Measurements from ENCODE around the gene WNT2B. TPM values are rescaled to one million over a fixed set of nuclear protein-coding genes. Genes with fewer than 3 reads are reported as not detected.
"Not testable (repeated sequence)": the region's sequence is repeated elsewhere in the genome, so short reads cannot be mapped to it uniquely, and the experiment has no call there.

WNT2B gene
- total RNA-seq, 1 experiment from 2014 or later = 1.6 TPM

GRCh38 chr1:112487686-112488085 lies 21.1 kb upstream of the WNT2B start:
- H3K36me3 ChIP-seq (ENCODE audit: control insufficient read depth, insufficient read depth, low read length); intact Hi-C loops (cut with micrococcal nuclease; ENCODE audit: unreplicated experiment); H3K27me3 ChIP-seq (ENCODE audit: control insufficient read depth, insufficient read depth, low read length); H3K27ac ChIP-seq (ENCODE audit: low read length); DNase-seq (ENCODE audit: low read depth, low spot score); H3K4me3 ChIP-seq (ENCODE audit: low read depth in 2 of 2, low read length in 2 of 2); H3K9me3 ChIP-seq (ENCODE audit: control insufficient read depth, insufficient read depth, low read depth, low read length); BruUV-seq (replicated peaks); in situ Hi-C loops (cut with HindIII; ENCODE audit: low pct_unique_long_range_greater_than_20kb, low sequenced_read_pairs); ATAC-seq; H3K4me1 ChIP-seq (ENCODE audit: control insufficient read depth, insufficient read depth, low read length); POLR2A ChIA-PET: not testable (repeated sequence)
- CTCF ChIA-PET = interaction anchor here (0.7 kb wide), 1 partner anchor 1141 kb away, joined by 17 read pairs; no protein-coding TSS in a partner anchor

- ATAC-seq (no peak), DNase-seq (ENCODE audit: low read depth, low spot score) (no peak)
- TF ChIP-seq REST (IDR thresholded peaks at IDR 0.05; ENCODE audit: insufficient read depth in 1 of 2, low read depth in 2 of 2, low read length in 1 of 2) (no peak), SIN3A (IDR thresholded peaks at IDR 0.05; ENCODE audit: borderline replicate concordance, insufficient read depth, low read depth, low read length) (no peak), TCF7L2 (IDR thresholded peaks at IDR 0.05; ENCODE audit: low read depth, low read length) (no peak), CTCF (IDR thresholded peaks at IDR 0.05) (no peak), POLR2AphosphoS5 (IDR thresholded peaks at IDR 0.05; ENCODE audit: low read depth, low read length) (no peak)
- in situ Hi-C loops (cut with HindIII; ENCODE audit: low pct_unique_long_range_greater_than_20kb, low sequenced_read_pairs) (no loop called here), intact Hi-C loops (cut with micrococcal nuclease; ENCODE audit: unreplicated experiment) (no loop called here)
- Histone ChIP-seq H3K4me1 (ENCODE audit: control insufficient read depth, insufficient read depth, low read length) (no peaks in the 10 kb centered on the region), H3K36me3 (ENCODE audit: control insufficient read depth, insufficient read depth, low read length) (no peaks in the 10 kb centered on the region), H3K27me3 (ENCODE audit: control insufficient read depth, insufficient read depth, low read length) (no peaks in the 10 kb centered on the region), H3K9me3 (ENCODE audit: control insufficient read depth, insufficient read depth, low read depth, low read length) (no peaks in the 10 kb centered on the region), H3K27ac (ENCODE audit: low read length) (no peak overlapping the region), H3K4me3 (ENCODE audit: low read depth in 2 of 2, low read length in 2 of 2) (no peak overlapping the region)
- CTCF ChIA-PET = no interaction called here
- POLR2A ChIA-PET = no interaction called here
- no TSS peak for BruUV-seq (replicated peaks)
These were observed 20.6 kb upstream of the WNT2B start for GRCh38 chr1:112488141-112488540.

- ATAC-seq (no peak), DNase-seq (ENCODE audit: low read depth, low spot score) (no peak)
- Histone ChIP-seq H3K9me3 (ENCODE audit: control insufficient read depth, insufficient read depth, low read depth, low read length) (no peaks in the 10 kb centered on the region), H3K27me3 (ENCODE audit: control insufficient read depth, insufficient read depth, low read length) (no peaks in the 10 kb centered on the region), H3K36me3 (ENCODE audit: control insufficient read depth, insufficient read depth, low read length) (no peaks in the 10 kb centered on the region), H3K4me1 (ENCODE audit: control insufficient read depth, insufficient read depth, low read length) (no peaks in the 10 kb centered on the region), H3K4me3 (ENCODE audit: low read depth in 2 of 2, low read length in 2 of 2) (no peak overlapping the region), H3K27ac (ENCODE audit: low read length) (no peak overlapping the region)
- in situ Hi-C loops (cut with HindIII; ENCODE audit: low pct_unique_long_range_greater_than_20kb, low sequenced_read_pairs) = no loop called here
- TF ChIP-seq TCF7L2 (IDR thresholded peaks at IDR 0.05; ENCODE audit: low read depth, low read length) = no peak
- no peak for TF ChIP-seq SIN3A (IDR thresholded peaks at IDR 0.05; ENCODE audit: borderline replicate concordance, insufficient read depth, low read depth, low read length)
- no peak for TF ChIP-seq POLR2AphosphoS5 (IDR thresholded peaks at IDR 0.05; ENCODE audit: low read depth, low read length)
- no peak for TF ChIP-seq CTCF (IDR thresholded peaks at IDR 0.05)
- TF ChIP-seq REST (IDR thresholded peaks at IDR 0.05; ENCODE audit: insufficient read depth in 1 of 2, low read depth in 2 of 2, low read length in 1 of 2) = no peak
- no TSS peak for BruUV-seq (replicated peaks)
- intact Hi-C loops (cut with micrococcal nuclease; ENCODE audit: unreplicated experiment) = no loop called here
- POLR2A ChIA-PET = no interaction called here
- CTCF ChIA-PET = no interaction called here
These were observed 16.7 kb upstream of the WNT2B start for GRCh38 chr1:112492076-112492475.

Data from Panc1 (cell line).